GM19099 (cell line): ENCODE measurements around the gene TRIM52.

Source experiments
- POLR2A ChIP-seq: IDR thresholded peaks from 3 replicates; pipeline ENCODE4 v1.6.1; 2011; ENCODE audit warnings: low read depth; ENCODE audit not compliant: insufficient read length; ENCODE audit errors: extremely low read depth

TRIM52 gene

GRCh38 chr5:181235689-181236366 lies 25.1 kb downstream of the TRIM52 start:
- peak; percentile 33 for TF ChIP-seq POLR2A

DNA sequence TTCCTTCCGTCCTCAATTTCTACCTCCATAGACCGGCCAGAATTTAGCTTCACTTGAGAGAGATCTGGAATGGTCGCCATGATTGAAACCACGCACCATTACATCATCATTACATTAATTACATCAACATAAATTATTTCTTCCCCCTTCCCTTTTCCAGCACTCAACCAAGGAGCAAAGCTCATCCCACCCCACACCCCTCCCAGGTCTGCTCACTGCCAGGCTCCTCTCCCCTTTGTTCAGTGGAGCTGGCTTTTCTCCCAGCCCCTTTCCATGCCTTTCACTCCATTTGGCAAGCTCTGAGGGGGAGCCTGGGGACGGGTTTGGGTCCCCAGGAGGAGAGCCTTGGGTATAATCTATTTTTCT lies 25.6 kb downstream of the TRIM52 start:
- TF ChIP-seq POLR2A = no peak

GRCh38 chr5:181234455-181235306 lies 26.3 kb downstream of the TRIM52 start:
- peak; percentile 41 for TF ChIP-seq POLR2A

DNA sequence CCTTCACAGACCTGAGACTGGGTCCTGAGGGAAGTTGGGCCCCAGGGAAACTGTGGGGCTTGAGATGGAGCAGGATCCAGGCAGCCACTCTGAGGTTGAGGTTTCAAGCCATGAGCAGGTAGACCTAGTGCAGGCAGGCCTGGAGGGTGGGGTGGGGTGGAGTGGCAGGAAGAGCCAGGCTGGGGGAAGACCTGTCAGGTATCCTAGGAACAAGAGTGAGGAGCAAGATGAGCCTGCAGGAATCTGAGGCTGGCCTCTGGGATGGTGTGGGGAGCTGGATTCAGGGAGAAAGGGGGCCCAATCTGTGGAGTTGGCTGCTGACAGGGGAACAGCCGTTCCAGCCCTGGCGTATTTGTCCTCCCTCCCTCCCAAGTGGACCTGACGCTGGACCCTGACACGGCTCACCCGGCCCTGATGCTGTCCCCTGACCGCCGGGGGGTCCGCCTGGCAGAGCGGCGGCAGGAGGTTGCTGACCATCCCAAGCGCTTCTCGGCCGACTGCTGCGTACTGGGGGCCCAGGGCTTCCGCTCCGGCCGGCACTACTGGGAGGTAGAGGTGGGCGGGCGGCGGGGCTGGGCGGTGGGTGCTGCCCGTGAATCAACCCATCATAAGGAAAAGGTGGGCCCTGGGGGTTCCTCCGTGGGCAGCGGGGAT lies 27.0 kb downstream of the TRIM52 start:
- no peak for TF ChIP-seq POLR2A

DNA sequence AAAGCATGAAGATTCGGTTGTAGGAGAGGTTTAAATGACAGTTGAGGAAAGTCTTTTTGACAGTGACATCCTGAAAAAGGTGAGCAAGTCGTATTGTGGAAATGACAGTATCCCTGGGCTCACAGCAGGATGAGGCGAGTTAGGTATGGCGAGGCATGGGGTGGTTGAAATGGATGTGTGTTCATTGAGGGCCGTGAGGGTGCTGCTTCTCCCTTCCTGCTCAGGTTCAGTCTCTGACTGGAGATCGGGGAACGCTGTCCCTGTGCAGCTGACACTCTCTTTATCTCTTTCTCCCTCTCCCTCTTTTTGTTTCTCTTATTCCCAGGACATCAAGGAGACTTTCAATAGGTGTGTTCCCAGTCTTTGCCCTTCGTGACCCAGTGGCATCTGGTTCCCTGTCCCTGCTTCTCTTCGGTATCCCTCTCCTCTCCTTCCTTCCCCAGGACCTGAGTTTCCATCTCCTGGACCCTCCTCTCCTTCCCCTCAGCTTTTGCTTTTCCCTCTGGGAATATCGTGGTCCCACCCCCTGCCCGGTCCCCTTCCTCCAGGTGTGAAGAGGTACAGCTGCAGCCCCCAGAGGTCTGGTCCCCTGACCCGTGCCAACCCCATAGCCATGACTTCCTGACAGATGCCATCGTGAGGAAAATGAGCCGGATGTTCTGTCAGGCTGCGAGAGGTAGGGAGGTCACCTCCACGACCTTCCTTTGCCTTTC lies 27.7 kb downstream of the TRIM52 start:
- no peak for TF ChIP-seq POLR2A

DNA sequence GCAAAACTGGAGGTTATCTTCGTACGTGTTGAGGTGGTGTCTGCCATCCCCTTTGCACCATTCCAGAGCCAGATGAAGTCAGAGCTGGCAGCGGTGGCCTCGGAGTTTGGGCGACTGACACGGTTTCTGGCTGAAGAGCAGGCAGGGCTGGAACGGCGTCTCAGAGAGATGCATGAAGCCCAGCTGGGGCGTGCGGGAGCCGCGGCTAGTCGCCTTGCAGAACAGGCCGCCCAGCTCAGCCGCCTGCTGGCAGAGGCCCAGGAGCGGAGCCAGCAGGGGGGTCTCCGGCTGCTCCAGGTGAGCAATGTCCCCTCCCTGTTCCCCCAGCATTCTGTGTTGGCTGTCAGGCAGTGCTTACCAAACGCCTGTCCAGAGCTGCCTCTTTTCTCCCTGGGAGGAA lies 28.4 kb downstream of the TRIM52 start:
- no peak for TF ChIP-seq POLR2A

DNA sequence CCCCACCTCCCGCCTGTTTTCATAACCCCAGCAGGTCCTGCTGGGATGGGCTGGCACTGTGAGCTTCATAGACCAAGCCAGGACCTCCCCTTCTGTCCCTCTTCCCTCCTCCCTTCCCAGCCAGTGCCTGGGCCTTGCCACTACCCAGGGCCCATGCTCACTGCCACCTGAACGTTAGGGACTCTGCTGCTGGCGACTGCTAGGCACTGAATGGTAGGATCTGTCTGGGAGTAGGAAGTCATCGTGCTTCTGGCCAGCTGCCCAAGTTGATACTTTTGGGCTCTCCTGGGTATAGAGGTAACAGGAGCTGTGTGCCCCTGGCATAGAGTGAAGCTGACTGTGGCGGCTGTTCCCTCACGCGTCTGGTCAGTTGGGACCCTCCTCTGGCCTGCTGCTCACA lies 29.5 kb downstream of the TRIM52 start:
- TF ChIP-seq POLR2A = no peak

DNA sequence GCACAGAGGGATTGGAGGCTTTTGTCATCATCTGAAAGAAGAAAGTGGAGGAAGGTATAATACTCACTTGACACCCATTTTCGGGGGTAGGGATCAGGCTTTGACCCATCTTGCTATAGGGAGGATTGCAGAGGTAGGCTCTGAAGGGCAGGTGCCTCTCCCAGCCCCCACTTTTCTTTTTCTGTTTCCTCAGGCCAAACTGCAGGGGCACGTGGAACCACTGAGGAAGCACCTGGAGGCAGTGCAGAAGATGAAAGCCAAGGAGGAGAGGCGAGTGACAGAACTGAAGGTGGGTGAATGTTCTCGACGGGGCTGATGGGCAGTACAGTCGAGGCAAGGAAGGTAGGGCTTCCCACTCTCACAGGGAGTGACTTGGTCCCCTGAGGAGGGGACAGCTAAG lies 30.4 kb downstream of the TRIM52 start:
- no peak for TF ChIP-seq POLR2A

GRCh38 chr5:181229996-181230395 lies 30.9 kb downstream of the TRIM52 start:
- TF ChIP-seq POLR2A = no peak

DNA sequence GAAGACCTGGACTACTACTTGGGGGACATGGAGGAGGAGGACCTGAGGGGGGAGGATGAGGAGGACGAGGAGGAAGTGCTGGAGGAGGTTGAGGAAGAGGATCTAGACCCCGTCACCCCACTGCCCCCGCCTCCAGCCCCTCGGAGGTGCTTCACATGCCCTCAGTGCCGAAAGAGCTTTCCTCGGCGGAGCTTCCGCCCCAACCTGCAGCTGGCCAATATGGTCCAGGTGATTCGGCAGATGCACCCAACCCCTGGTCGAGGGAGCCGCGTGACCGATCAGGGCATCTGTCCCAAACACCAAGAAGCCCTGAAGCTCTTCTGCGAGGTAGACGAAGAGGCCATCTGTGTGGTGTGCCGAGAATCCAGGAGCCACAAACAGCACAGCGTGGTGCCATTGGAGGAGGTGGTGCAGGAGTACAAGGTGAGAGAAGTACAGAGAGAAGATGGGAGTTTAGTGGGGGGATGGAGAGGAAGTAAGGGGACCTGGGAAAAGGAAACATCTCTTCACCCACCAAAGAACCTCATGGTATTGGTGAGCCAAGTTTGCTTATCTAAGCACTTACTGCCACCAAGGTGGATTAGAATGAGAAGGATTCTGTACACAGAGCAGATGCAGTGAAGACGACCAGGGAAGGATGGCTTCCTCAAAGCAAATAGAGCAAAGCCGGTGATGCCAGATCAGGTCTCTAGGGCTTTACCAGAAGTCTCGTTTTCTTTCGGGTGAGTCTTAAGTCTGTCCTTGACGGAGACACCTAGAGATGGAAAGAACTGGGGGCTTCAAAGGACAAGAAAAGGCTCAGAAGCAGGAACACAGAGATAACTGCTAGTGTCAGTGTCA lies 36.3 kb downstream of the TRIM52 start:
- TF ChIP-seq POLR2A = no peak

GRCh38 chr5:181223729-181224389 lies 37.1 kb downstream of the TRIM52 start:
- TF ChIP-seq POLR2A = no peak

DNA sequence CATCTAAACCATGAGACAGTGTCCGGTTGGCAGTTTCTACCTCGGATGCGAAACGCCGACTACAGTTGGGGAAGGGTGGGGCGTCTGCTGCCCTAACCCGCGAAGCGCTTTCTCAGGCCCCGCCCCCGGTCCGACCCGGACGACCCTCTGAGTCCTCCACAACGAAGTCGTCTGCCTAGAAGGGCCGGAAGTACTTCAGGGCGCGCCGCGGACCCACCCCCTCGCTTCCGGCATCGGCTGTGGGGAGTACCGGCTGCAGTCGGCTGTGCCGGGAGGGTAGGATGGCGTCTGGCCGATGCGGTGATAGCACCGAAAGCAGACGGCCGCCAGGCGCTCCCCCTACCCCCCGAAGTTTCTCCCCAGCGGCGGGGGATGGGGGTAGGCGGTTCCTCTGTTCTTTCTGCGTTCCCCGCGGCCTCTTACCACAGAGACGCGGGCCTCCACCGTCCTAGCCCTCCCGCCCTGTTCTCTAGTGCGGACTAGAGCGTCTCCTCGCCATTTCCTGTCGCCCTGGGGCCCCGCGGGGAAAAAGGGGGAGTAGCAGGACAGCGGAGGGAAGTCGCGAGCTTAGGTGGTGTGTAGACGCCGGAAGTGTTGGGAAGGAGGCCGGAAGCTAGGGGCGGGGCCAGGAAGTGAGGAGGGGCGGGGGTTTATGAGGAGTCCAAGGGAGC lies 37.8 kb downstream of the TRIM52 start, which contains the start of gene TRIM41:
Gene TRIM41, plus strand, starts transcription at position 224 of the 671 bp plus-strand sequence. CDS start 719 bp downstream, outside the sequence.
- TF ChIP-seq POLR2A = peak; percentile 97

DNA sequence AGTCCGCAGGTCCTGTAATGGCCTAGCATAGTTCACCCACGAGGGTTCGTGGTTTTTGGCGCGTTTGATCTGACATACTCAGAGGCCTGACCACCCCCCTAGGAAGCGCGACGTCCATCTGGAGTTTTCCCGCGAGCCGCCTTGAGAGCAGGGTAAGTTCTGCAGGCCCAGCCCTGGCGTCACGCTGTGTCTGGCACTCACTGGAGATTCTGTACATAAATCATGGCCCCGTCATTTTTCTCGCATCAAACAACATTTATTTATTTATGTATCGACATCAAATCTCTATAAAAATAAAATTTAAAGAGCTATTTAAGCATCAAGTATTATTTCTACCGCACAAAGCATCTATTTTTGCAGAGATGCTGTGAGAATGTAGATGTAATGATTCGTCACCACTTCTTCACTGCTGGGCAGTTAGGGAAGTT lies 38.3 kb downstream of the TRIM52 start:
- TF ChIP-seq POLR2A = no peak
